Endodermal cell (in vitro differentiated cells): Measurements from ENCODE around the gene TMEM121. TPM values are rescaled to one million over a fixed set of nuclear protein-coding genes. Genes with fewer than 3 reads are reported as not detected.

Experiments
- DNase-seq: peaks from one replicate; pipeline ENCODE4 v3.0.0-alpha.2; 2017
- H3K27ac ChIP-seq: 2 replicates; pipeline ENCODE4 v1.5.1; 2013; ENCODE audit warnings: mild to moderate bottlenecking, low read depth, low read length, moderate library complexity
- H3K27me3 ChIP-seq: 2 replicates; pipeline ENCODE4 v1.6.1; 2013; ENCODE audit warnings: mild to moderate bottlenecking, low read length, moderate library complexity; ENCODE audit not compliant: insufficient read depth, control insufficient read depth, poor library complexity, severe bottlenecking
- H3K36me3 ChIP-seq: 2 replicates; pipeline ENCODE4 v1.7.0; 2013; ENCODE audit warnings: mild to moderate bottlenecking, low read length, moderate library complexity; ENCODE audit not compliant: control insufficient read depth, insufficient read depth
- H3K4me1 ChIP-seq: one replicate; pipeline ENCODE4 v1.7.0; 2013; ENCODE audit warnings: low read length; ENCODE audit not compliant: control insufficient read depth, insufficient read depth
- H3K4me3 ChIP-seq: 2 replicates; pipeline ENCODE4 v1.5.1; 2013; ENCODE audit warnings: mild to moderate bottlenecking, low read length, moderate library complexity
- H3K9ac ChIP-seq: 2 replicates; pipeline ENCODE4 v1.6.1; 2013; ENCODE audit warnings: mild to moderate bottlenecking, low read length, moderate library complexity; ENCODE audit not compliant: poor library complexity, severe bottlenecking; ENCODE audit errors: extremely low read depth
- H3K9me3 ChIP-seq: 2 replicates; pipeline ENCODE4 v1.6.1; 2013; ENCODE audit warnings: mild to moderate bottlenecking, low read length, moderate library complexity; ENCODE audit not compliant: control insufficient read depth
- H3K27ac Mint-ChIP-seq: 2 replicates; pipeline ENCODE4 v1.8.0; 2020; ENCODE audit warnings: mixed read lengths
- H3K27me3 Mint-ChIP-seq: 2 replicates; pipeline ENCODE4 v1.8.0; 2021; ENCODE audit warnings: mild to moderate bottlenecking, mixed read lengths; ENCODE audit not compliant: insufficient read depth
- H3K36me3 Mint-ChIP-seq: 2 replicates; pipeline ENCODE4 v1.8.0; 2020; ENCODE audit warnings: low read depth, mixed read lengths
- H3K4me1 Mint-ChIP-seq: 2 replicates; pipeline ENCODE4 v1.8.0; 2020; ENCODE audit warnings: mixed read lengths
- H3K4me3 Mint-ChIP-seq: 2 replicates; pipeline ENCODE4 v1.8.0; 2020; ENCODE audit warnings: mild to moderate bottlenecking, moderate library complexity, mixed read lengths
- H3K9me3 Mint-ChIP-seq: 2 replicates; pipeline ENCODE4 v1.8.0; 2020; ENCODE audit warnings: mild to moderate bottlenecking, mixed read lengths
- CTCF ChIP-seq: fragments of 200-600 bp; sonication (generic); conservative IDR thresholded peaks from 2 replicates; pipeline ENCODE4 v1.5.0; 2021; ENCODE audit warnings: antibody characterized with exemption, mild to moderate bottlenecking
- WGBS, 2 experiments: methylation state at CpG; one replicate each; pipeline versions ENCODE4 v1.1.5 to v1.1.7; 2013; ENCODE audit warnings: missing lambda C conversion rate in 2 of 2, mixed read lengths in 1 of 2; ENCODE audit not compliant: insufficient coverage in 1 of 2, insufficient read length in 1 of 2; 5-methylcytosine and 5-hydroxymethylcytosine counted together
- total RNA-seq, 2 donors: library from RNA; stranded (reverse); fragmentation: NEBNext Ultra II Directional in 1 of 2; extraction: Animal tissue kit (Norgen Biotek cat#: 25700) in 1 of 2; gene quantifications; 2 replicates in 1 of 2; 3 replicates in 1 of 2; pipeline ENCODE4 v1.2.1, GENCODE V29; 2021

TMEM121 gene
- total RNA-seq, 2 donors from 2014 or later, result 0.29 to 1.5 TPM

- H3K4me1 ChIP-seq, result no peaks in the 10 kb centered on the region
- no peak overlapping the region for H3K4me3 ChIP-seq
- Mint-ChIP-seq H3K36me3 (no peaks in the 10 kb centered on the region), H3K4me3 (no peak overlapping the region), H3K27me3 (peaks cover 12% of the 10 kb centered on the region), H3K4me1 (no peaks in the 10 kb centered on the region), H3K9me3 (peaks cover 6% of the 10 kb centered on the region), H3K27ac (no peak overlapping the region)
- H3K36me3 ChIP-seq, result no peaks in the 10 kb centered on the region
- H3K27ac ChIP-seq, result no peak overlapping the region
- H3K27me3 ChIP-seq, result peaks cover 9% of the 10 kb centered on the region
- TF ChIP-seq CTCF, result no peak
- H3K9ac ChIP-seq, result no peak overlapping the region
- H3K9me3 ChIP-seq, result no peaks in the 10 kb centered on the region
- DNase-seq, result no peak
- WGBS, 2 experiments, result 80 to 83% methylated on average over 10 to 17 of the region's 17 CpGs
Measured at GRCh38 chr14:105507247-105507646, 19.1 kb upstream of the TMEM121 start.

- peaks cover 15% of the 10 kb centered on the region for H3K27me3 Mint-ChIP-seq
- H3K4me1 Mint-ChIP-seq, result no peaks in the 10 kb centered on the region
- Histone ChIP-seq H3K36me3 (no peaks in the 10 kb centered on the region), H3K4me1 (no peaks in the 10 kb centered on the region), H3K9me3 (no peaks in the 10 kb centered on the region), H3K27ac (no peak overlapping the region), H3K9ac (no peak overlapping the region), H3K27me3 (peaks cover 15% of the 10 kb centered on the region), H3K4me3 (no peak overlapping the region)
- 85 to 89% methylated on average over 14 to 16 of the region's 16 CpGs for WGBS, 2 experiments
- TF ChIP-seq CTCF, result no peak
- peaks cover 6% of the 10 kb centered on the region for H3K9me3 Mint-ChIP-seq
- no peak overlapping the region for H3K27ac Mint-ChIP-seq
- no peak for DNase-seq
- H3K36me3 Mint-ChIP-seq, result no peaks in the 10 kb centered on the region
- no peak overlapping the region for H3K4me3 Mint-ChIP-seq
Measured at GRCh38 chr14:105508069-105508468, 18.3 kb upstream of the TMEM121 start.

DNA sequence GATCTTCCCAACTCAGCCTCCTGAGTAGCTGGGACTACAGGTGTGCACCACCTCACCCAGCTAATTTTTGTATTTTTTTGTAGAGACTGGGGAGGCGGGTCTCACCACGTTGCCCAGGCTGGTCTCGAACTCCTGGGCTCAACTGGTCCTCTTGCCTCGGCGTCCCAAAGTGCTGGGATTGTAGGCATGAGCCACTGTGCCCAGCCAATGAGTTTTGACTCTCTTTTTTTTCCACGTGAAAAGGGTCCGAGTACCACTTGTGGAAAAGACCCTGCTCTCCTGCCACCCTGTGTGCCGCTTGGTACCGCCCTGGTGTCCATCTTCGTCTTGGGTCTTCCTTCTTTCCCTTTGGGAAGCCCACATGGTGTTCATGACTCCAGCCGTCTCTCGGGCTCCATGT, 17.8 kb upstream of the TMEM121 start:
- Histone ChIP-seq H3K27me3 (peaks cover 15% of the 10 kb centered on the region), H3K9me3 (no peaks in the 10 kb centered on the region), H3K36me3 (no peaks in the 10 kb centered on the region), H3K4me3 (no peak overlapping the region), H3K4me1 (no peaks in the 10 kb centered on the region), H3K9ac (no peak overlapping the region), H3K27ac (no peak overlapping the region)
- no peak for DNase-seq
- WGBS, 2 experiments, result 83% methylated on average over 11 to 12 of the region's 12 CpGs
- H3K9me3 Mint-ChIP-seq, result peaks cover 6% of the 10 kb centered on the region
- H3K4me3 Mint-ChIP-seq, result no peak overlapping the region
- H3K36me3 Mint-ChIP-seq, result no peaks in the 10 kb centered on the region
- H3K27me3 Mint-ChIP-seq, result peaks cover 15% of the 10 kb centered on the region
- H3K27ac Mint-ChIP-seq, result no peak overlapping the region
- TF ChIP-seq CTCF, result no peak
- no peaks in the 10 kb centered on the region for H3K4me1 Mint-ChIP-seq
